Measurements from ENCODE around the gene ELFN2.

The ELFN2 gene

GRCh38 chr22:37363261-37363992 is 63.9 kb downstream of the ELFN2 start:
- Histone ChIP-seq H3K36me3 (ENCODE audit: insufficient read depth, low read length) (no peaks in the 10 kb centered on the region), H3K4me2 (ENCODE audit: insufficient read depth, low read length) (no peak overlapping the region), H3K9me3 (ENCODE audit: insufficient read depth, low read length, severe bottlenecking) (no peaks in the 10 kb centered on the region), H3K27ac (ENCODE audit: low read length) (no peak overlapping the region), H3K27me3 (ENCODE audit: insufficient read depth, low read length, poor library complexity) (peaks cover 3% of the 10 kb centered on the region), H3K4me3 (ENCODE audit: low read depth in 1 of 2, low read length in 2 of 2) (no peak overlapping the region), H3K4me1 (ENCODE audit: insufficient read depth, low read length) (no peaks in the 10 kb centered on the region), H4K20me1 (ENCODE audit: insufficient read depth, low read length) (no peaks in the 10 kb centered on the region), H3K9ac (ENCODE audit: low read depth, low read length) (no peak overlapping the region), H3K79me2 (ENCODE audit: insufficient read depth, low read length) (no peaks in the 10 kb centered on the region), H2AFZ (ENCODE audit: low read depth, low read length) (no peak overlapping the region)
- no peak for TF ChIP-seq EZH2 (IDR thresholded peaks at IDR 0.05; ENCODE audit: borderline replicate concordance, low read depth, low read length, severe bottlenecking)
- TF ChIP-seq, protein P1, sequence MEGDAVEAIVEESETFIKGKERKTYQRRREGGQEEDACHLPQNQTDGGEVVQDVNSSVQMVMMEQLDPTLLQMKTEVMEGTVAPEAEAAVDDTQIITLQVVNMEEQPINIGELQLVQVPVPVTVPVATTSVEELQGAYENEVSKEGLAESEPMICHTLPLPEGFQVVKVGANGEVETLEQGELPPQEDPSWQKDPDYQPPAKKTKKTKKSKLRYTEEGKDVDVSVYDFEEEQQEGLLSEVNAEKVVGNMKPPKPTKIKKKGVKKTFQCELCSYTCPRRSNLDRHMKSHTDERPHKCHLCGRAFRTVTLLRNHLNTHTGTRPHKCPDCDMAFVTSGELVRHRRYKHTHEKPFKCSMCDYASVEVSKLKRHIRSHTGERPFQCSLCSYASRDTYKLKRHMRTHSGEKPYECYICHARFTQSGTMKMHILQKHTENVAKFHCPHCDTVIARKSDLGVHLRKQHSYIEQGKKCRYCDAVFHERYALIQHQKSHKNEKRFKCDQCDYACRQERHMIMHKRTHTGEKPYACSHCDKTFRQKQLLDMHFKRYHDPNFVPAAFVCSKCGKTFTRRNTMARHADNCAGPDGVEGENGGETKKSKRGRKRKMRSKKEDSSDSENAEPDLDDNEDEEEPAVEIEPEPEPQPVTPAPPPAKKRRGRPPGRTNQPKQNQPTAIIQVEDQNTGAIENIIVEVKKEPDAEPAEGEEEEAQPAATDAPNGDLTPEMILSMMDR (IDR thresholded peaks at IDR 0.05; ENCODE audit: borderline replicate concordance, extremely low read depth, low read length, poor library complexity, severe bottlenecking), result no peak
- ATAC-seq (ENCODE audit: insufficient read depth, low read depth) (no peak), DNase-seq (no peak)

DNA sequence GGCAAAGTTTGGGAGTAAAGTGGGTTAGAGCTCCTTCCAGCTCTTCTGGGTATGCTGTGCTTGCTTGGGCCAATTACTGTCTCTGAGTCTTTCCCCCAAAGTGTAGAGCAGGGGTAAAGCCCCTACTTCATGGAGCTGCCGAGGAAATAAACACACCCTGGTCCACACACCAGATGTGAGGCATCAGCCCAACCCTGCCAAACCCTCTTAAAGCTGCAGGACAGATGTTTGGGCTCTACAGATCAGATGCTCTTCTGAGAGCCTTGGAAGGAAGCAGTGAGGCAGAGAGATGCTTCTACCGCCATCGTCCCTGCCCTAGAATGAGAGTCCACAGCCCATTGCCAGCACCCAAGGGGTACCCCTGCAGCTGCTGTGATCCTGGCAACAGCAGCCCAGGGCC is 64.7 kb downstream of the ELFN2 start:
- Histone ChIP-seq H3K36me3 (ENCODE audit: insufficient read depth, low read length) (no peaks in the 10 kb centered on the region), H3K27me3 (ENCODE audit: insufficient read depth, low read length, poor library complexity) (peaks cover 3% of the 10 kb centered on the region), H3K9me3 (ENCODE audit: insufficient read depth, low read length, severe bottlenecking) (no peaks in the 10 kb centered on the region), H4K20me1 (ENCODE audit: insufficient read depth, low read length) (no peaks in the 10 kb centered on the region), H3K79me2 (ENCODE audit: insufficient read depth, low read length) (no peaks in the 10 kb centered on the region), H2AFZ (ENCODE audit: low read depth, low read length) (no peak overlapping the region), H3K27ac (ENCODE audit: low read length) (no peak overlapping the region), H3K4me1 (ENCODE audit: insufficient read depth, low read length) (no peaks in the 10 kb centered on the region), H3K9ac (ENCODE audit: low read depth, low read length) (no peak overlapping the region), H3K4me2 (ENCODE audit: insufficient read depth, low read length) (no peak overlapping the region), H3K4me3 (ENCODE audit: low read depth in 1 of 2, low read length in 2 of 2) (no peak overlapping the region)
- no peak for DNase-seq
- TF ChIP-seq EZH2 (IDR thresholded peaks at IDR 0.05; ENCODE audit: borderline replicate concordance, low read depth, low read length, severe bottlenecking), result no peak
- TF ChIP-seq, protein P1 (IDR thresholded peaks at IDR 0.05; ENCODE audit: borderline replicate concordance, extremely low read depth, low read length, poor library complexity, severe bottlenecking), result no peak
- no peak for ATAC-seq (ENCODE audit: insufficient read depth, low read depth)

- H3K4me2 ChIP-seq (ENCODE audit: insufficient read depth, low read length), result no peak overlapping the region
- H3K27ac ChIP-seq (ENCODE audit: low read length), result no peak overlapping the region
- no peaks in the 10 kb centered on the region for H3K9me3 ChIP-seq (ENCODE audit: insufficient read depth, low read length, severe bottlenecking)
- TF ChIP-seq, protein P1 (IDR thresholded peaks at IDR 0.05; ENCODE audit: borderline replicate concordance, extremely low read depth, low read length, poor library complexity, severe bottlenecking), result no peak
- no peak for TF ChIP-seq EZH2 (IDR thresholded peaks at IDR 0.05; ENCODE audit: borderline replicate concordance, low read depth, low read length, severe bottlenecking)
- H3K79me2 ChIP-seq (ENCODE audit: insufficient read depth, low read length), result no peaks in the 10 kb centered on the region
- no peak overlapping the region for H3K4me3 ChIP-seq (ENCODE audit: low read depth in 1 of 2, low read length in 2 of 2)
- H4K20me1 ChIP-seq (ENCODE audit: insufficient read depth, low read length), result no peaks in the 10 kb centered on the region
- H3K36me3 ChIP-seq (ENCODE audit: insufficient read depth, low read length), result no peaks in the 10 kb centered on the region
- no peak overlapping the region for H3K9ac ChIP-seq (ENCODE audit: low read depth, low read length)
- H3K4me1 ChIP-seq (ENCODE audit: insufficient read depth, low read length), result no peaks in the 10 kb centered on the region
- H2AFZ ChIP-seq (ENCODE audit: low read depth, low read length), result no peak overlapping the region
- DNase-seq, result no peak
- no peak for ATAC-seq (ENCODE audit: insufficient read depth, low read depth)
- H3K27me3 ChIP-seq (ENCODE audit: insufficient read depth, low read length, poor library complexity), result peaks cover 5% of the 10 kb centered on the region
Observed at GRCh38 chr22:37358917-37359316, 68.4 kb downstream of the ELFN2 start.
